Esophagus muscularis mucosa (tissue), 4 donors: ENCODE results near the gene TEC.
A peak's percentile ranks its signal among the peaks of the same experiment; 100 is the strongest.

Experiments used
- EP300 ChIP-seq: sonication (generic); formaldehyde crosslinking; IDR thresholded peaks from one replicate; pipeline ENCODE4 v1.6.1; 2017; ENCODE audit warnings: antibody characterized with exemption
- POLR2AphosphoS5 ChIP-seq, 2 donors: sonication (generic); formaldehyde crosslinking; IDR thresholded peaks; one replicate each; pipeline ENCODE4 v1.6.1; 2017; ENCODE audit warnings: antibody characterized with exemption in 2 of 2
- TF ChIP-seq, protein P1 (sequence below), 3 experiments: fragments of 200-600 bp in 2 of 3; fragments of 450-650 bp in 1 of 3; sonication (generic) in 2 of 3; IDR thresholded peaks; one replicate each; pipeline ENCODE4 v1.5.1; 2017 to 2019; ENCODE audit warnings: antibody characterized with exemption in 3 of 3, mild to moderate bottlenecking in 2 of 3, moderate library complexity in 1 of 3

DNA sequence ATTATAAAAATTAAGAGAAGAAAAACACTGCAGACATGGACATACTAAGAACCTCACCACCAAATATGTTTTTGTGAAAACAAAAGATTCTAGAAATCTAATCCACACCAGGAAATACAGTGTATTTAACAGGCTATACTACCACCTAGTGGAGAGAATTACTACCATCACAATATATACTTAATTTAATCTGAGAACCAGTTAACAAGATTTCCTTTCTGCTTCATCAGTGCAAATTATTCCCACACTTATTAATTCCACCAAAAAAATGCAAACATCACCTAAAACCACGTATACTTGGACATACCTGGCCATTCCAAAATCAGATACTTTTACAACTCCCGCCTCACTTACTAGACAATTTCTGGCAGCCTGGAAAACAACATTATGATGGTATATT, 128.6 kb downstream of the TEC start:
- TF ChIP-seq EP300 (no peak), POLR2AphosphoS5 (IDR thresholded peaks at IDR 0.05) (no peak)
- TF ChIP-seq, protein P1, sequence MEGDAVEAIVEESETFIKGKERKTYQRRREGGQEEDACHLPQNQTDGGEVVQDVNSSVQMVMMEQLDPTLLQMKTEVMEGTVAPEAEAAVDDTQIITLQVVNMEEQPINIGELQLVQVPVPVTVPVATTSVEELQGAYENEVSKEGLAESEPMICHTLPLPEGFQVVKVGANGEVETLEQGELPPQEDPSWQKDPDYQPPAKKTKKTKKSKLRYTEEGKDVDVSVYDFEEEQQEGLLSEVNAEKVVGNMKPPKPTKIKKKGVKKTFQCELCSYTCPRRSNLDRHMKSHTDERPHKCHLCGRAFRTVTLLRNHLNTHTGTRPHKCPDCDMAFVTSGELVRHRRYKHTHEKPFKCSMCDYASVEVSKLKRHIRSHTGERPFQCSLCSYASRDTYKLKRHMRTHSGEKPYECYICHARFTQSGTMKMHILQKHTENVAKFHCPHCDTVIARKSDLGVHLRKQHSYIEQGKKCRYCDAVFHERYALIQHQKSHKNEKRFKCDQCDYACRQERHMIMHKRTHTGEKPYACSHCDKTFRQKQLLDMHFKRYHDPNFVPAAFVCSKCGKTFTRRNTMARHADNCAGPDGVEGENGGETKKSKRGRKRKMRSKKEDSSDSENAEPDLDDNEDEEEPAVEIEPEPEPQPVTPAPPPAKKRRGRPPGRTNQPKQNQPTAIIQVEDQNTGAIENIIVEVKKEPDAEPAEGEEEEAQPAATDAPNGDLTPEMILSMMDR (IDR thresholded peaks at IDR 0.05) = peak; percentile 46 to 63 (median 56)
